Measurements from ENCODE around the gene ROR2. TPM values are rescaled to one million over a fixed set of nuclear protein-coding genes. Genes with fewer than 3 reads are reported as not detected.
"Not testable (repeated sequence)": the region's sequence is repeated elsewhere in the genome, so short reads cannot be mapped to it uniquely, and the experiment has no call there.

The ROR2 gene
- total and polyA plus RNA-seq, 2 of the 8 experiments (the other 6 are each of a cell fraction or from before 2014, with no cell fraction given) = 2.7 to 4.3 TPM

DNA sequence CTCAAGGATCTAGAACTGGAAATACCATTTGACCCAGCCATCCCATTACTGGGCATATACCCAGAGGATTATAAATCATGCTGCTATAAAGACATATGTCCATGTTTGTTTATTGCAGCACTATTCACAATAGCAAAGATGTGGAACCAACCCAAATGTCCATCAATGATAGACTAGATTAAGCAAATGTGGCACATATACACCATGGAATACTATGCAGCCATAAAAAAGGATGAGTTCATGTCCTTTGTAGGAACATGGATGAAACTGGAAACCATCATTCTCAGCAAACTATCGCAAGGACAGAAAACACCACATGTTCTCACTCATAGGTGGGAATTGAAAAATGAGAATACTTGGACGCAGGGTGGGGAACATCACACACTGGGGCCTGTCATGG, 336.0 kb downstream of the ROR2 start:
- H3K9ac ChIP-seq (replicated peaks in 1 of 4; ENCODE audit: extremely low read depth in 1 of 4, low read depth in 3 of 4, low read length in 3 of 4); H3K4me3 ChIP-seq (ENCODE audit: extremely low read depth in 1 of 4, insufficient read depth in 2 of 4, low read depth in 3 of 4, low read length in 4 of 4); H2BK120ac ChIP-seq (replicated peaks; ENCODE audit: low read depth, low read length); H3K4ac ChIP-seq (replicated peaks; ENCODE audit: insufficient read length, low read depth, low read length); H3K27me3 ChIP-seq (replicated peaks in 1 of 4; ENCODE audit: control insufficient read depth in 3 of 4, extremely low read depth in 1 of 4, insufficient read depth in 3 of 4, low read length in 3 of 4); H2BK20ac ChIP-seq (ENCODE audit: low read length); H3K18ac ChIP-seq (ENCODE audit: extremely low read depth, low read length); H4K91ac ChIP-seq (replicated peaks; ENCODE audit: insufficient read length, low read length); H3K36me3 ChIP-seq (ENCODE audit: control insufficient read depth in 2 of 4, insufficient read depth in 4 of 4, low read length in 3 of 4); FAIRE-seq; H3K4me2 ChIP-seq (ENCODE audit: insufficient read depth in 1 of 2, low read depth in 2 of 2, low read length in 2 of 2); DNase-seq (ENCODE audit: low read depth in 1 of 2, low spot score in 2 of 2); H3K79me1 ChIP-seq (ENCODE audit: low read depth, low read length); H2AK5ac ChIP-seq (ENCODE audit: low read depth, low read length); H4K8ac ChIP-seq (ENCODE audit: extremely low read depth, insufficient read depth, low read length); H3K14ac ChIP-seq (ENCODE audit: insufficient read length); H3K56ac ChIP-seq (replicated peaks; ENCODE audit: insufficient read length, low read depth, low read length); H3K23me2 ChIP-seq (ENCODE audit: low read depth, low read length); POLR2A ChIA-PET (ENCODE audit: partially characterized antibody); H3K23ac ChIP-seq (ENCODE audit: insufficient read length); CTCF ChIA-PET (ENCODE audit: partially characterized antibody); H3K27ac ChIP-seq (ENCODE audit: low read depth, low read length); H4K5ac ChIP-seq (ENCODE audit: insufficient read length, low read depth, low read length); H3K4me1 ChIP-seq (replicated peaks in 1 of 4; ENCODE audit: control insufficient read depth in 3 of 4, insufficient read depth in 4 of 4, low read length in 3 of 4); H2BK12ac ChIP-seq (ENCODE audit: low read depth, low read length); H2BK5ac ChIP-seq (ENCODE audit: low read depth, low read length); H4K20me1 ChIP-seq (replicated peaks in 1 of 2; ENCODE audit: control insufficient read depth in 1 of 2, insufficient read depth in 2 of 2, low read length in 2 of 2); H2BK15ac ChIP-seq (ENCODE audit: low read length); H3K79me2 ChIP-seq (ENCODE audit: control insufficient read depth in 1 of 2, insufficient read depth in 2 of 2, low read length in 2 of 2); H2AFZ ChIP-seq (ENCODE audit: low read length); H3K9me3 ChIP-seq (ENCODE audit: insufficient read depth in 2 of 2, low read depth in 1 of 2, low read length in 1 of 2): not testable (repeated sequence)
- WGBS, 2 experiments (ENCODE audit: extremely low coverage in 1 of 2, insufficient coverage in 1 of 2, insufficient read length in 1 of 2, insufficient replicate concordance in 2 of 2, low coverage in 1 of 2, low lambda C conversion rate in 2 of 2, missing lambda C conversion rate in 1 of 2) = 96% methylated on average over 2 of the region's 2 CpGs; no CpG with 5 or more reads in 1 of the 2 experiments

All from H1 (cell line).